H1 (cell line): Measurements from ENCODE around the gene MICA. TPM values are rescaled to one million over a fixed set of nuclear protein-coding genes. Genes with fewer than 3 reads are reported as not detected.

ENCODE experiments used
- CTCF ChIA-PET: fragments of 300-600 bp; sonication (Branson Sonifier 250); formaldehyde crosslinking; loops from one replicate; lab custom pipeline; 2021; ENCODE audit not compliant: partially characterized antibody; lab: Charles Lee
- POLR2A ChIA-PET: fragments of 300-600 bp; sonication (Branson Sonifier 250); formaldehyde crosslinking; loops from one replicate; lab custom pipeline; 2021; ENCODE audit warnings: inconsistent platforms; ENCODE audit not compliant: partially characterized antibody; lab: Charles Lee
- DNase-seq, 2 experiments: peaks; one replicate each; pipeline versions ENCODE4 v3.0.0 to v3.0.0-alpha.2; 2010 to 2022; ENCODE audit warnings: low spot score in 2 of 2, low read depth in 1 of 2, mixed read lengths in 1 of 2
- FAIRE-seq: peaks from 2 replicates; lab custom pipeline; 2011; peaks lifted over from hg19 to GRCh38; lab: Jason Lieb, UNC
- H2AFZ ChIP-seq: 2 replicates; pipeline ENCODE4 v1.8.1; 2012; ENCODE audit warnings: low read length, inconsistent platforms
- H2AK5ac ChIP-seq: 2 replicates; pipeline ENCODE4 v1.6.1; 2013; ENCODE audit warnings: low read depth, low read length
- H2BK120ac ChIP-seq: replicated peaks from 2 replicates; pipeline ENCODE3; 2013; ENCODE audit warnings: low read depth, low read length, inconsistent platforms
- H2BK12ac ChIP-seq: 2 replicates; pipeline ENCODE4 v1.6.1; 2013; ENCODE audit warnings: low read depth, low read length
- H2BK15ac ChIP-seq: 2 replicates; pipeline ENCODE4 v1.6.1; 2013; ENCODE audit warnings: low read length
- H2BK20ac ChIP-seq: 2 replicates; pipeline ENCODE4 v1.6.1; 2013; ENCODE audit warnings: low read length
- H2BK5ac ChIP-seq: 2 replicates; pipeline ENCODE4 v1.6.1; 2013; ENCODE audit warnings: low read depth, low read length
- H3K14ac ChIP-seq: 2 replicates; pipeline ENCODE4 v1.6.1; 2013; ENCODE audit warnings: inconsistent platforms; ENCODE audit not compliant: insufficient read length
- H3K18ac ChIP-seq: 2 replicates; pipeline ENCODE4 v1.6.1; 2013; ENCODE audit warnings: low read length; ENCODE audit errors: extremely low read depth
- H3K23ac ChIP-seq: 2 replicates; pipeline ENCODE4 v1.6.1; 2013; ENCODE audit warnings: inconsistent platforms; ENCODE audit not compliant: insufficient read length
- H3K23me2 ChIP-seq: 2 replicates; pipeline ENCODE4 v1.6.1; 2013; ENCODE audit warnings: low read depth, low read length
- H3K27ac ChIP-seq: 2 replicates; pipeline ENCODE4 v1.6.1; 2011; ENCODE audit warnings: low read depth, low read length, inconsistent platforms
- H3K27me3 ChIP-seq, 4 experiments: replicated peaks in 1 of 4; 1 replicate in 1 of 4; 2 replicates in 3 of 4; pipeline versions ENCODE4 v1.6.1 to v1.8.1; 2011 to 2013; ENCODE audit warnings: low read length in 3 of 4, mild to moderate bottlenecking in 3 of 4, inconsistent platforms in 2 of 4, mixed read lengths in 2 of 4, moderate library complexity in 1 of 4; ENCODE audit not compliant: control insufficient read depth in 3 of 4, insufficient read depth in 3 of 4; ENCODE audit errors: extremely low read depth in 1 of 4
- H3K36me3 ChIP-seq, 4 experiments: 2 replicates each; pipeline versions ENCODE4 v1.6.1 to v1.8.1; 2011 to 2013; ENCODE audit warnings: mild to moderate bottlenecking in 4 of 4, low read length in 3 of 4, moderate library complexity in 2 of 4, control low read depth in 1 of 4, inconsistent platforms in 1 of 4; ENCODE audit not compliant: insufficient read depth in 4 of 4, control insufficient read depth in 2 of 4
- H3K4ac ChIP-seq: replicated peaks from 2 replicates; pipeline ENCODE3; 2013; ENCODE audit warnings: low read length, low read depth, mixed read lengths, inconsistent platforms; ENCODE audit not compliant: insufficient read length
- H3K4me1 ChIP-seq, 4 experiments: replicated peaks in 1 of 4; 1 replicate in 1 of 4; 2 replicates in 3 of 4; pipeline versions ENCODE4 v1.6.1 to v1.8.1; 2011 to 2013; ENCODE audit warnings: low read length in 3 of 4, inconsistent platforms in 2 of 4, mixed read lengths in 1 of 4; ENCODE audit not compliant: insufficient read depth in 4 of 4, control insufficient read depth in 3 of 4
- H3K4me2 ChIP-seq, 2 experiments: 2 replicates each; pipeline versions ENCODE4 v1.6.1 to v1.8.1; 2011 to 2013; ENCODE audit warnings: low read depth in 2 of 2, low read length in 2 of 2, control low read depth in 1 of 2, inconsistent platforms in 1 of 2, mild to moderate bottlenecking in 1 of 2; ENCODE audit not compliant: insufficient read depth in 1 of 2
- H3K4me3 ChIP-seq, 4 experiments: fragments of 200-600, 300-600 bp in 1 of 4; sonication (generic), shearing (Covaris generic), sonication (Bioruptor Twin) in 1 of 4; 2 replicates each; pipeline versions ENCODE4 v1.5.1 to v1.8.1; 2011 to 2016; ENCODE audit warnings: low read length in 4 of 4, low read depth in 3 of 4, control low read depth in 2 of 4, inconsistent platforms in 2 of 4, mild to moderate bottlenecking in 2 of 4, mixed read lengths in 1 of 4, moderate library complexity in 1 of 4; ENCODE audit not compliant: insufficient read depth in 2 of 4; ENCODE audit errors: extremely low read depth in 1 of 4
- H3K56ac ChIP-seq: replicated peaks from 2 replicates; pipeline ENCODE3; 2013; ENCODE audit warnings: low read depth, mild to moderate bottlenecking, mixed read lengths, low read length, inconsistent platforms; ENCODE audit not compliant: insufficient read length
- H3K79me1 ChIP-seq: 2 replicates; pipeline ENCODE4 v1.6.1; 2013; ENCODE audit warnings: low read depth, low read length, control low read depth
- H3K79me2 ChIP-seq, 2 experiments: 2 replicates each; pipeline versions ENCODE4 v1.6.1 to v1.8.1; 2012 to 2013; ENCODE audit warnings: low read length in 2 of 2, mild to moderate bottlenecking in 2 of 2, inconsistent platforms in 1 of 2; ENCODE audit not compliant: insufficient read depth in 2 of 2, control insufficient read depth in 1 of 2
- H3K9ac ChIP-seq, 4 experiments: replicated peaks in 1 of 4; 1 replicate in 1 of 4; 2 replicates in 3 of 4; pipeline versions ENCODE4 v1.6.1 to v1.8.1; 2011 to 2013; ENCODE audit warnings: low read depth in 3 of 4, low read length in 3 of 4, control low read depth in 2 of 4, mild to moderate bottlenecking in 2 of 4, moderate library complexity in 2 of 4, inconsistent platforms in 1 of 4; ENCODE audit errors: extremely low read depth in 1 of 4
- H3K9me3 ChIP-seq, 2 experiments: 2 replicates each; pipeline versions ENCODE4 v1.6.1 to v1.8.1; 2012 to 2013; ENCODE audit warnings: mild to moderate bottlenecking in 2 of 2, moderate library complexity in 2 of 2, control low read depth in 1 of 2, inconsistent platforms in 1 of 2, low read depth in 1 of 2, low read length in 1 of 2, mixed read lengths in 1 of 2; ENCODE audit not compliant: insufficient read depth in 2 of 2
- H4K20me1 ChIP-seq, 2 experiments: replicated peaks in 1 of 2; 2 replicates each; pipeline versions ENCODE3 to v1.8.1; 2011 to 2013; ENCODE audit warnings: inconsistent platforms in 2 of 2, low read length in 2 of 2, mild to moderate bottlenecking in 1 of 2; ENCODE audit not compliant: insufficient read depth in 2 of 2, control insufficient read depth in 1 of 2
- H4K5ac ChIP-seq: 2 replicates; pipeline ENCODE4 v1.6.1; 2013; ENCODE audit warnings: low read length, low read depth, mixed read lengths, inconsistent platforms; ENCODE audit not compliant: insufficient read length
- H4K8ac ChIP-seq: 2 replicates; pipeline ENCODE4 v1.8.0; 2013; ENCODE audit warnings: mild to moderate bottlenecking, moderate library complexity, low read length, inconsistent platforms; ENCODE audit not compliant: insufficient read depth; ENCODE audit errors: extremely low read depth
- H4K91ac ChIP-seq: replicated peaks from 2 replicates; pipeline ENCODE3; 2013; ENCODE audit warnings: low read length, mixed read lengths, inconsistent platforms; ENCODE audit not compliant: insufficient read length
- CEBPB ChIP-seq: IDR thresholded peaks from 2 replicates; pipeline ENCODE4 v1.6.1; 2012; ENCODE audit warnings: low read depth, low read length
- CHD2 ChIP-seq: IDR thresholded peaks from 2 replicates; pipeline ENCODE4 v1.6.1; 2012; ENCODE audit warnings: low read length, improper control_type of control experiment
- CTBP2 ChIP-seq: IDR thresholded peaks from 2 replicates; pipeline ENCODE4 v1.7.0; 2011; ENCODE audit warnings: borderline replicate concordance, mild to moderate bottlenecking, moderate library complexity, mixed read lengths, low read length; ENCODE audit not compliant: insufficient read depth, insufficient read length
- FOSL1 ChIP-seq: IDR thresholded peaks from 2 replicates; pipeline ENCODE4 v1.6.1; 2011; ENCODE audit warnings: mild to moderate bottlenecking, low read depth, low read length, moderate library complexity; ENCODE audit not compliant: insufficient read depth
- HDAC2 ChIP-seq, 2 experiments: fragments of 300-600 bp in 1 of 2; sonication (generic) in 1 of 2; IDR thresholded peaks; 2 replicates each; pipeline ENCODE4 v1.6.1; 2011 to 2012; ENCODE audit warnings: low read depth in 2 of 2, low read length in 2 of 2, mild to moderate bottlenecking in 2 of 2, moderate library complexity in 2 of 2, borderline replicate concordance in 1 of 2, inconsistent platforms in 1 of 2
- JUN ChIP-seq: IDR thresholded peaks from 2 replicates; pipeline ENCODE4 v1.6.1; 2011; ENCODE audit warnings: low read depth, mild to moderate bottlenecking, improper control_type of control experiment, low read length
- RFX5 ChIP-seq: IDR thresholded peaks from 2 replicates; pipeline ENCODE4 v1.6.1; 2011; ENCODE audit warnings: low read depth, low read length, improper control_type of control experiment, borderline replicate concordance
- SRF ChIP-seq: IDR thresholded peaks from 2 replicates; pipeline ENCODE4 v1.6.1; 2011; ENCODE audit warnings: mild to moderate bottlenecking, low read depth, low read length, moderate library complexity
- TEAD4 ChIP-seq: IDR thresholded peaks from 2 replicates; pipeline ENCODE4 v1.6.1; 2012; ENCODE audit warnings: low read depth, low read length, inconsistent platforms, mixed read lengths
- YY1 ChIP-seq: IDR thresholded peaks from 2 replicates; pipeline ENCODE4 v1.6.1; 2011; ENCODE audit warnings: low read depth, mild to moderate bottlenecking, low read length
- WGBS, 2 experiments: shearing (Covaris generic) in 1 of 2; methylation state at CpG; one replicate each; pipeline versions ENCODE4 v1.1.6 to v1.1.7; 2013 to 2015; ENCODE audit warnings: low lambda C conversion rate in 2 of 2, mixed read lengths in 2 of 2, inconsistent platforms in 1 of 2, low coverage in 1 of 2, missing lambda C conversion rate in 1 of 2; ENCODE audit not compliant: insufficient replicate concordance in 2 of 2, insufficient coverage in 1 of 2, insufficient read length in 1 of 2; ENCODE audit errors: extremely low coverage in 1 of 2, missing lambda C conversion rate in 1 of 2; 5-methylcytosine and 5-hydroxymethylcytosine counted together
- polyA plus RNA-seq, 7 experiments: library from polyadenylated mRNA; depleted of rRNA in 3 of 7; stranded (reverse) in 5 of 7; unstranded in 2 of 7; fragments of >200 nt in 5 of 7; fragments of 200-250 nt in 2 of 7; gene quantifications; 1 replicate in 5 of 7; 2 replicates in 1 of 7; 4 replicates in 1 of 7; pipeline versions ENCODE4 v1.2.1 to v1.2.3, GENCODE V29; 2011 to 2013; ENCODE audit warnings: missing spikeins in 2 of 7, mixed read lengths in 2 of 7
- total RNA-seq: library from RNA; stranded (reverse); fragmentation: NEBNext Ultra II Directional; extraction: Animal tissue kit (Norgen Biotek cat#: 25700); gene quantifications from 2 replicates; pipeline ENCODE4 v1.2.1, GENCODE V29; 2021
- TF ChIP-seq, protein P1 (sequence below), 3 experiments: IDR thresholded peaks; 1 replicate in 2 of 3; 2 replicates in 1 of 3; pipeline versions ENCODE4 v1.5.1 to v1.6.1; 2011; ENCODE audit warnings: low read length in 3 of 3, mild to moderate bottlenecking in 3 of 3, inconsistent platforms in 2 of 3, low read depth in 1 of 3, moderate library complexity in 1 of 3; ENCODE audit not compliant: insufficient read depth in 1 of 3; ENCODE audit errors: control extremely low read depth in 1 of 3

Gene MICA
- total and polyA plus RNA-seq, 2 of the 8 experiments (the other 6 are each of a cell fraction or from before 2014, with no cell fraction given): 12.5 to 16.3 TPM

DNA sequence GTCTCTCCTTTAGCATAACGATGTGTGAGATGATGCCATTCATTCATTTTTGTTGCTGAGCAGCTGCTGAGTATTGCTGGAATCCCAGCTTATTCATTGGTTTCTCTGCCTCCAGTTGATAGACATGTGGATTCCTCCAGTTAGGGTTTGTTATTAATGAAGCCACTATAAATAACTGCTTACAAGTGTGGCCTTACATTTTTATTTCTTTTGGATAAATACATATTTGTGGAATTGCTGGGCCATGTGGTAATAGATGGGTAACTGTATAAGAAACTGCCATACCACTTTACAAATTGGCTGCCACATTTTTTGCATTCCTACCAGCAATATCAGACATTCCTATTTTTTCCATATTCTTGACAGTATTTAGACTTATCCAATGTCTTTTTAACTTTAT, 43.8 kb upstream of the MICA start:
- ChIA-PET POLR2A (no interaction called here), CTCF (no interaction called here)
- Histone ChIP-seq H3K4ac (no peak overlapping the region), H3K4me1 (no peaks in the 10 kb centered on the region), H3K4me3 (no peak overlapping the region), H4K91ac (no peak overlapping the region), H3K18ac (no peak overlapping the region), H2AFZ (no peak overlapping the region), H3K79me1 (no peaks in the 10 kb centered on the region), H3K14ac (no peak overlapping the region), H3K79me2 (no peaks in the 10 kb centered on the region), H3K9ac (no peak overlapping the region), H3K23me2 (peaks cover 4% of the 10 kb centered on the region; the same call in 1 of the 2 replicates), H3K27ac (no peak overlapping the region), H3K36me3 (0 out of 8 replicates have a peak, but pooled peaks cover 0 to 5% (median 0%) of the 10 kb centered on the region in 4 experiments), H4K5ac (no peak overlapping the region), H3K23ac (no peak overlapping the region), H4K20me1 (peaks cover 0 to 2% of the 10 kb centered on the region in 2 experiments), H2BK12ac (no peak overlapping the region), H3K4me2 (no peak overlapping the region), H4K8ac (no peak overlapping the region), H2BK120ac (no peak overlapping the region), H3K27me3 (peaks cover 3 to 25% (median 15%) of the 10 kb centered on the region in 4 experiments), H2BK20ac (no peak overlapping the region), H3K9me3 (no peaks in the 10 kb centered on the region), H2BK15ac (no peak overlapping the region), H3K56ac (no peak overlapping the region), H2AK5ac (no peak overlapping the region), H2BK5ac (no peak overlapping the region)
- FAIRE-seq (no peak), DNase-seq (no peak)
- 86% methylated on average over 1 of the region's 1 CpG; no CpG with 5 or more reads in 1 of the 2 experiments for WGBS, 2 experiments
- TF ChIP-seq, protein P1, sequence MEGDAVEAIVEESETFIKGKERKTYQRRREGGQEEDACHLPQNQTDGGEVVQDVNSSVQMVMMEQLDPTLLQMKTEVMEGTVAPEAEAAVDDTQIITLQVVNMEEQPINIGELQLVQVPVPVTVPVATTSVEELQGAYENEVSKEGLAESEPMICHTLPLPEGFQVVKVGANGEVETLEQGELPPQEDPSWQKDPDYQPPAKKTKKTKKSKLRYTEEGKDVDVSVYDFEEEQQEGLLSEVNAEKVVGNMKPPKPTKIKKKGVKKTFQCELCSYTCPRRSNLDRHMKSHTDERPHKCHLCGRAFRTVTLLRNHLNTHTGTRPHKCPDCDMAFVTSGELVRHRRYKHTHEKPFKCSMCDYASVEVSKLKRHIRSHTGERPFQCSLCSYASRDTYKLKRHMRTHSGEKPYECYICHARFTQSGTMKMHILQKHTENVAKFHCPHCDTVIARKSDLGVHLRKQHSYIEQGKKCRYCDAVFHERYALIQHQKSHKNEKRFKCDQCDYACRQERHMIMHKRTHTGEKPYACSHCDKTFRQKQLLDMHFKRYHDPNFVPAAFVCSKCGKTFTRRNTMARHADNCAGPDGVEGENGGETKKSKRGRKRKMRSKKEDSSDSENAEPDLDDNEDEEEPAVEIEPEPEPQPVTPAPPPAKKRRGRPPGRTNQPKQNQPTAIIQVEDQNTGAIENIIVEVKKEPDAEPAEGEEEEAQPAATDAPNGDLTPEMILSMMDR (IDR thresholded peaks at IDR 0.05; ENCODE audit: control extremely low read depth in 1 of 3, insufficient read depth in 1 of 3, low read depth in 1 of 3, low read length in 3 of 3): no peak
- TF ChIP-seq YY1: no peak
- no peak for TF ChIP-seq CHD2
- no peak for TF ChIP-seq CTBP2
- TF ChIP-seq HDAC2 (IDR thresholded peaks at IDR 0.05; ENCODE audit: borderline replicate concordance in 1 of 2, low read depth in 2 of 2, low read length in 2 of 2): no peak
- TF ChIP-seq FOSL1: no peak
- no peak for TF ChIP-seq TEAD4
- no peak for TF ChIP-seq JUN
- TF ChIP-seq SRF: no peak
- no peak for TF ChIP-seq CEBPB
- TF ChIP-seq RFX5: no peak
